ENCODE data around the gene HABP4. TPM values are rescaled to one million over a fixed set of nuclear protein-coding genes. Genes with fewer than 3 reads are reported as not detected.

Gene HABP4
- total and polyA plus RNA-seq, 9 of the 15 experiments (the other 6 are each of a cell fraction or from before 2014, with no cell fraction given), result 0.38 to 2.4 (median 1.9) TPM

DNA sequence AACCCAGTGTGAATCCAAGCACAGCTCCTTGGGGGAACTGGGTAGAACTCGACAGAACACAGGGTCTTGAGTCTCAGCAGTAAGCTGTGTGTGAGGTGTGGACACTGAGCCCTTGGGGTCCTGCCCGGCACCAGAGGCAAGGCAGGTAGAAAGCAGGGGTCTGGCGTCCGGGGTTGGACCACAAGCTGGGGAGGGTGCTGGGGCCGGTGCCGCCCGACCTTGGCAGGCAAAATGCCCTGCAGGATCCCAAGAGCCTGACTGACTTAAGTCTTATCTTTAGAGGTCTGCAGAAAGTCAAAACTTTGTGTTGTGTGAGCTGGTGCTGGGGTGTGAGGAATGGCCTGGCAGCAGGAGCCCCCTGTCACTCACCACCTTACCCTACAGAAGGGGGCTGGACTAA is 49.3 kb downstream of the HABP4 start (continued):
- TF ChIP-seq RBM34 (IDR thresholded peaks at IDR 0.05; ENCODE audit: borderline replicate concordance, insufficient read depth, low read length), result no peak
- TF ChIP-seq CCAR2 (IDR thresholded peaks at IDR 0.05; ENCODE audit: low read depth, low read length), result no peak
- TF ChIP-seq, protein P1, sequence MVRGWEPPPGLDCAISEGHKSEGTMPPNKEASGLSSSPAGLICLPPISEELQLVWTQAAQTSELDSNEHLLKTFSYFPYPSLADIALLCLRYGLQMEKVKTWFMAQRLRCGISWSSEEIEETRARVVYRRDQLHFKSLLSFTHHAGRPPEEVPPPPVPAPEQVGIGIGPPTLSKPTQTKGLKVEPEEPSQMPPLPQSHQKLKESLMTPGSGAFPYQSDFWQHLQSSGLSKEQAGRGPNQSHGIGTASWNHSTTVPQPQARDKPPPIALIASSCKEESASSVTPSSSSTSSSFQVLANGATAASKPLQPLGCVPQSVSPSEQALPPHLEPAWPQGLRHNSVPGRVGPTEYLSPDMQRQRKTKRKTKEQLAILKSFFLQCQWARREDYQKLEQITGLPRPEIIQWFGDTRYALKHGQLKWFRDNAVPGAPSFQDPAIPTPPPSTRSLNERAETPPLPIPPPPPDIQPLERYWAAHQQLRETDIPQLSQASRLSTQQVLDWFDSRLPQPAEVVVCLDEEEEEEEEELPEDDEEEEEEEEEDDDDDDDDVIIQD (CRISPR knock-in tag; IDR thresholded peaks at IDR 0.05), result no peak
- no peak for TF ChIP-seq HMGN3 (IDR thresholded peaks at IDR 0.05; ENCODE audit: borderline replicate concordance, extremely low read depth, insufficient read length, low read depth, low read length)
- no peak for TF ChIP-seq MBD2 (IDR thresholded peaks at IDR 0.05; ENCODE audit: borderline replicate concordance, low read depth)
- TF ChIP-seq, protein P2, sequence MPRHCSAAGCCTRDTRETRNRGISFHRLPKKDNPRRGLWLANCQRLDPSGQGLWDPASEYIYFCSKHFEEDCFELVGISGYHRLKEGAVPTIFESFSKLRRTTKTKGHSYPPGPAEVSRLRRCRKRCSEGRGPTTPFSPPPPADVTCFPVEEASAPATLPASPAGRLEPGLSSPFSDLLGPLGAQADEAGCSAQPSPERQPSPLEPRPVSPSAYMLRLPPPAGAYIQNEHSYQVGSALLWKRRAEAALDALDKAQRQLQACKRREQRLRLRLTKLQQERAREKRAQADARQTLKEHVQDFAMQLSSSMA (CRISPR knock-in tag; IDR thresholded peaks at IDR 0.05), result no peak
- TF ChIP-seq, protein P3, sequence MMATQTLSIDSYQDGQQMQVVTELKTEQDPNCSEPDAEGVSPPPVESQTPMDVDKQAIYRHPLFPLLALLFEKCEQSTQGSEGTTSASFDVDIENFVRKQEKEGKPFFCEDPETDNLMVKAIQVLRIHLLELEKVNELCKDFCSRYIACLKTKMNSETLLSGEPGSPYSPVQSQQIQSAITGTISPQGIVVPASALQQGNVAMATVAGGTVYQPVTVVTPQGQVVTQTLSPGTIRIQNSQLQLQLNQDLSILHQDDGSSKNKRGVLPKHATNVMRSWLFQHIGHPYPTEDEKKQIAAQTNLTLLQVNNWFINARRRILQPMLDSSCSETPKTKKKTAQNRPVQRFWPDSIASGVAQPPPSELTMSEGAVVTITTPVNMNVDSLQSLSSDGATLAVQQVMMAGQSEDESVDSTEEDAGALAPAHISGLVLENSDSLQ (IDR thresholded peaks at IDR 0.05), result no peak
- no peak for TF ChIP-seq ELF2 (CRISPR knock-in tag; IDR thresholded peaks at IDR 0.05)
- TF ChIP-seq, protein P4, sequence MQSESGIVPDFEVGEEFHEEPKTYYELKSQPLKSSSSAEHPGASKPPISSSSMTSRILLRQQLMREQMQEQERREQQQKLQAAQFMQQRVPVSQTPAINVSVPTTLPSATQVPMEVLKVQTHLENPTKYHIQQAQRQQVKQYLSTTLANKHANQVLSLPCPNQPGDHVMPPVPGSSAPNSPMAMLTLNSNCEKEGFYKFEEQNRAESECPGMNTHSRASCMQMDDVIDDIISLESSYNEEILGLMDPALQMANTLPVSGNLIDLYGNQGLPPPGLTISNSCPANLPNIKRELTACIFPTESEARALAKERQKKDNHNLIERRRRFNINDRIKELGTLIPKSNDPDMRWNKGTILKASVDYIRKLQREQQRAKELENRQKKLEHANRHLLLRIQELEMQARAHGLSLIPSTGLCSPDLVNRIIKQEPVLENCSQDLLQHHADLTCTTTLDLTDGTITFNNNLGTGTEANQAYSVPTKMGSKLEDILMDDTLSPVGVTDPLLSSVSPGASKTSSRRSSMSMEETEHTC (IDR thresholded peaks at IDR 0.05), result no peak
- TF ChIP-seq ESRRA (IDR thresholded peaks at IDR 0.05; ENCODE audit: borderline replicate concordance, low read depth), result no peak
